ENCODE data around the gene GRHL3.

Gene GRHL3

GRCh38 chr1:24383381-24383940 is 64.3 kb downstream of the GRHL3 start:
- peaks cover 3% of the 10 kb centered on the region; the same call in 1 of the 2 replicates for H3K36me3 ChIP-seq (ENCODE audit: insufficient read depth, low read depth, low read length)
- no peak overlapping the region for H3K27ac ChIP-seq (ENCODE audit: low read length)
- H3K4me3 ChIP-seq (ENCODE audit: low read length): no peak overlapping the region
- no peaks in the 10 kb centered on the region for H3K4me1 ChIP-seq (ENCODE audit: insufficient read depth, low read length)
- no peaks in the 10 kb centered on the region for H3K27me3 ChIP-seq (ENCODE audit: insufficient read depth, low read length)
- no peaks in the 10 kb centered on the region for H3K9me3 ChIP-seq (ENCODE audit: insufficient read depth, low read depth, low read length)
- H3K9ac ChIP-seq (ENCODE audit: low read depth, low read length): no peak overlapping the region

GRCh38 chr1:24384251-24385090 is 65.3 kb downstream of the GRHL3 start:
- Histone ChIP-seq H3K27me3 (ENCODE audit: insufficient read depth, low read length) (no peaks in the 10 kb centered on the region), H3K4me3 (ENCODE audit: low read length) (no peak overlapping the region), H3K9me3 (ENCODE audit: insufficient read depth, low read depth, low read length) (no peaks in the 10 kb centered on the region), H3K4me1 (ENCODE audit: insufficient read depth, low read length) (no peaks in the 10 kb centered on the region), H3K36me3 (ENCODE audit: insufficient read depth, low read depth, low read length) (no peaks in the 10 kb centered on the region), H3K27ac (ENCODE audit: low read length) (no peak overlapping the region), H3K9ac (ENCODE audit: low read depth, low read length) (no peak overlapping the region)

- Histone ChIP-seq H3K9ac (ENCODE audit: low read depth, low read length) (no peak overlapping the region), H3K27ac (ENCODE audit: low read length) (no peak overlapping the region), H3K9me3 (ENCODE audit: insufficient read depth, low read depth, low read length) (no peaks in the 10 kb centered on the region), H3K27me3 (ENCODE audit: insufficient read depth, low read length) (no peaks in the 10 kb centered on the region), H3K4me3 (ENCODE audit: low read length) (no peak overlapping the region), H3K36me3 (ENCODE audit: insufficient read depth, low read depth, low read length) (no peaks in the 10 kb centered on the region), H3K4me1 (ENCODE audit: insufficient read depth, low read length) (no peaks in the 10 kb centered on the region)
Measured at GRCh38 chr1:24385160-24385940, 66.2 kb downstream of the GRHL3 start.

- H3K4me1 ChIP-seq (ENCODE audit: insufficient read depth, low read length): no peaks in the 10 kb centered on the region
- no peaks in the 10 kb centered on the region for H3K36me3 ChIP-seq (ENCODE audit: insufficient read depth, low read depth, low read length)
- H3K4me3 ChIP-seq (ENCODE audit: low read length): no peak overlapping the region
- H3K9ac ChIP-seq (ENCODE audit: low read depth, low read length): no peak overlapping the region
- no peaks in the 10 kb centered on the region for H3K9me3 ChIP-seq (ENCODE audit: insufficient read depth, low read depth, low read length)
- H3K27me3 ChIP-seq (ENCODE audit: insufficient read depth, low read length): no peaks in the 10 kb centered on the region
- H3K27ac ChIP-seq (ENCODE audit: low read length): no peak overlapping the region
Measured at GRCh38 chr1:24386241-24386640, 67.1 kb downstream of the GRHL3 start.

- no peak overlapping the region for H3K27ac ChIP-seq (ENCODE audit: low read length)
- peaks cover 2% of the 10 kb centered on the region; the same call in 1 of the 2 replicates for H3K4me1 ChIP-seq (ENCODE audit: insufficient read depth, low read length)
Measured at GRCh38 chr1:24386931-24387330, 67.8 kb downstream of the GRHL3 start.

GRCh38 chr1:24387636-24388175 is 68.5 kb downstream of the GRHL3 start:
- Histone ChIP-seq H3K9ac (ENCODE audit: low read depth, low read length) (no peak overlapping the region), H3K4me1 (ENCODE audit: insufficient read depth, low read length) (peaks cover 8% of the 10 kb centered on the region), H3K9me3 (ENCODE audit: insufficient read depth, low read depth, low read length) (no peaks in the 10 kb centered on the region), H3K36me3 (ENCODE audit: insufficient read depth, low read depth, low read length) (no peaks in the 10 kb centered on the region), H3K27me3 (ENCODE audit: insufficient read depth, low read length) (no peaks in the 10 kb centered on the region), H3K27ac (ENCODE audit: low read length) (no peak overlapping the region), H3K4me3 (ENCODE audit: low read length) (no peak overlapping the region)

More at GRCh38 chr1:24386931-24387330, 67.8 kb downstream of the GRHL3 start:
- H3K4me3 ChIP-seq (ENCODE audit: low read length): no peak overlapping the region
- H3K27me3 ChIP-seq (ENCODE audit: insufficient read depth, low read length): no peaks in the 10 kb centered on the region
- H3K9me3 ChIP-seq (ENCODE audit: insufficient read depth, low read depth, low read length): no peaks in the 10 kb centered on the region
- H3K9ac ChIP-seq (ENCODE audit: low read depth, low read length): no peak overlapping the region
- no peaks in the 10 kb centered on the region for H3K36me3 ChIP-seq (ENCODE audit: insufficient read depth, low read depth, low read length)

- H3K4me1 ChIP-seq (ENCODE audit: insufficient read depth, low read length): peaks cover 13% of the 10 kb centered on the region
- no peak overlapping the region for H3K4me3 ChIP-seq (ENCODE audit: low read length)
- H3K27ac ChIP-seq (ENCODE audit: low read length): no peak overlapping the region
- H3K36me3 ChIP-seq (ENCODE audit: insufficient read depth, low read depth, low read length): no peaks in the 10 kb centered on the region
- no peak overlapping the region for H3K9ac ChIP-seq (ENCODE audit: low read depth, low read length)
- no peaks in the 10 kb centered on the region for H3K9me3 ChIP-seq (ENCODE audit: insufficient read depth, low read depth, low read length)
- H3K27me3 ChIP-seq (ENCODE audit: insufficient read depth, low read length): no peaks in the 10 kb centered on the region
Measured at GRCh38 chr1:24388331-24388885, 69.3 kb downstream of the GRHL3 start.

GRCh38 chr1:24389231-24389678 is 70.1 kb downstream of the GRHL3 start:
- Histone ChIP-seq H3K36me3 (ENCODE audit: insufficient read depth, low read depth, low read length) (no peaks in the 10 kb centered on the region), H3K27me3 (ENCODE audit: insufficient read depth, low read length) (no peaks in the 10 kb centered on the region), H3K4me1 (ENCODE audit: insufficient read depth, low read length) (peaks cover 20% of the 10 kb centered on the region), H3K9me3 (ENCODE audit: insufficient read depth, low read depth, low read length) (no peaks in the 10 kb centered on the region), H3K4me3 (ENCODE audit: low read length) (no peak overlapping the region), H3K27ac (ENCODE audit: low read length) (no peak overlapping the region), H3K9ac (ENCODE audit: low read depth, low read length) (no peak overlapping the region)

GRCh38 chr1:24390924-24391782 is 72.0 kb downstream of the GRHL3 start:
- no peak overlapping the region for H3K27ac ChIP-seq (ENCODE audit: low read length)
- no peak overlapping the region for H3K4me3 ChIP-seq (ENCODE audit: low read length)
- no peaks in the 10 kb centered on the region for H3K27me3 ChIP-seq (ENCODE audit: insufficient read depth, low read length)
- no peak overlapping the region for H3K9ac ChIP-seq (ENCODE audit: low read depth, low read length)
- H3K4me1 ChIP-seq (ENCODE audit: insufficient read depth, low read length): peaks cover 20% of the 10 kb centered on the region
- H3K9me3 ChIP-seq (ENCODE audit: insufficient read depth, low read depth, low read length): no peaks in the 10 kb centered on the region
- no peaks in the 10 kb centered on the region for H3K36me3 ChIP-seq (ENCODE audit: insufficient read depth, low read depth, low read length)

- Histone ChIP-seq H3K9ac (ENCODE audit: low read depth, low read length) (no peak overlapping the region), H3K27ac (ENCODE audit: low read length) (no peak overlapping the region), H3K36me3 (ENCODE audit: insufficient read depth, low read depth, low read length) (no peaks in the 10 kb centered on the region)
Measured at GRCh38 chr1:24391882-24392603, 72.9 kb downstream of the GRHL3 start.

More at GRCh38 chr1:24391882-24392603, 72.9 kb downstream of the GRHL3 start:
- Histone ChIP-seq H3K4me1 (ENCODE audit: insufficient read depth, low read length) (peaks cover 20% of the 10 kb centered on the region), H3K9me3 (ENCODE audit: insufficient read depth, low read depth, low read length) (no peaks in the 10 kb centered on the region), H3K4me3 (ENCODE audit: low read length) (no peak overlapping the region), H3K27me3 (ENCODE audit: insufficient read depth, low read length) (no peaks in the 10 kb centered on the region)

Data from iPS-20b (cell line).